Amygdala (tissue), 56 donors: ENCODE data around the gene CCZ1B.
"Not testable (repeated sequence)": the region's sequence is repeated elsewhere in the genome, so short reads cannot be mapped to it uniquely, and the experiment has no call there.

Experiments used
- DNase-seq, 56 donors: peaks; one replicate each; lab custom pipeline; 2025; lab: John Stamatoyannopoulos, UW

The CCZ1B gene

GRCh38 chr7:6750173-6750572 lies 75.9 kb downstream of the CCZ1B start:
- not testable (repeated sequence) for DNase-seq

DNA sequence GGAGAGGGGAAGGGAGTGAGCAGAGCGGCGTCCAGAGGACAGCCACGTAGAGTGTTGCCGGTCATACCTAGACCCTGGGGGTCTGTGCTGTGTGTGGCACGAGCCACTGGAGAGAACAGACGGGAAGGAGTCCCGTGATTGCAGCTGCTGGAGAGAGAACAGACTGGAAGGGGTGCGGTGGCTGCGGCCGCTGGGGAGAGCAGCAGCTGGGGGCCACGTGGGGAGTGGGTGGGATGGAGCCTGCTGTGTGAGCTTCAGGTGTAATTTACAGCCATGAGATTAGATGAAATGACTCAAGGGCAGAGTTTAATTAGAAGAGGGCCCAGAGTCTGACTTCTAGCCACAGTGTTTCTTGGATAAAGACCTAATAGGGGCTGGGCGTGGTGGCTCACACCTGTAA lies 76.7 kb downstream of the CCZ1B start:
- DNase-seq, result not testable (repeated sequence)
